Inflammatory macrophage (primary cell): ENCODE measurements around the gene TC2N.
"Not testable (repeated sequence)": the region's sequence is repeated elsewhere in the genome, so short reads cannot be mapped to it uniquely, and the experiment has no call there.

Experiments
- DNase-seq, 2 donors: peaks; one replicate each; pipeline ENCODE4 v3.0.0-alpha.2; 2020 to 2022

Gene TC2N

GRCh38 chr14:91830777-91831176 is 36.6 kb downstream of the TC2N start:
- DNase-seq = no peak

GRCh38 chr14:91829511-91829910 is 37.8 kb downstream of the TC2N start:
- DNase-seq = no peak

DNA sequence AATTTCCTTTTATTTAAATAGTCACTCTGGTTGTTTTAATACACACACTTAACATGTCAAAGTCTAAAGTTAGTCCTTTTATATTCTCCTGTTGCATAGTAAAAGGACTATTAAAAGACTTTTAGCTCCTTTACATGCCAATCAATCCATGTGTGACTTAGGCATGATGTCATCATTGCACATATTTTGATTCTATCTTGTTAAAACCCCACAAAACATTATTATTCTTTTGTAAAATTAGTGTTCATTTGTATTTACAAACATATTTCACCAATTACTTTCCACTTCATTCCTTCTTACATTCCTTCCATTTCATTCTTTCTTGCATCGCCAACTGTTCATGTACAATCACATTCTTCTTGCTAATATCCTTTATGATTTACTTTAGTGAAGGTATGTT is 39.6 kb downstream of the TC2N start:
- DNase-seq = no peak

DNA sequence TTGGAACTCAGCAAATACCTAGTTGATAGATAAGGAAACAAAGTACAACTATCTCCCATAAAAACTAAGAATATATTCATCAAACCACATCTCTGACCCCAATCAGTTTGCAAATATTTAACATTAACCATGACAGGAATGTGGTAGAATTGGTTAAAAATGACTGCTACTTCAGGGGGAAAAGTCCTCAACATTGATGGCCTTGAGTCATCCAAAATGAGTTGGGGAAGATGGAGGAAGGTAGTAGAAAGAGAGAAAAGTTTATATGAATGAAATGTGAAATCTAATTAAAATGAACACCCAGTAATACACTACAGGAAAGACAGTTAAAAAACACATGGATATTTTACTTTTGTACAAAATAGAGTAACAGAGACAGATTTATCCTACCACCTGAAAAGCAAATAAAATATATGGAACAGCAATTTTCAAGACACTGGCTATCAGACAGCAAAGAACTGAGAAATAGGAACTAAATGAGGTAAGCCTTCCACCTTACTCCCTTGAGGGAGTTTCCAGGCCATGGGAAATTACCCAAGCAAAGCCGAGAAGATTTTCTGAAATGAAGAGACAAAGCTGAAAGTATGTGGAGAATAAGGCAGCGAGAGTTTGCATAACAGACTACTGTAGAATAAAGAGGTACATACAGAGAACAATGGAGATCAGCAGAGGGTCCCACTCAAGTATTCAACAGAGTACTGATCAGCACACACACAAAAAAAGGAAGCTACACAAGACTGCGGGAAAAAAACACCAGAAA is 49.6 kb downstream of the TC2N start:
- DNase-seq = no peak

GRCh38 chr14:91814317-91814716 is 53.0 kb downstream of the TC2N start:
- no peak for DNase-seq

DNA sequence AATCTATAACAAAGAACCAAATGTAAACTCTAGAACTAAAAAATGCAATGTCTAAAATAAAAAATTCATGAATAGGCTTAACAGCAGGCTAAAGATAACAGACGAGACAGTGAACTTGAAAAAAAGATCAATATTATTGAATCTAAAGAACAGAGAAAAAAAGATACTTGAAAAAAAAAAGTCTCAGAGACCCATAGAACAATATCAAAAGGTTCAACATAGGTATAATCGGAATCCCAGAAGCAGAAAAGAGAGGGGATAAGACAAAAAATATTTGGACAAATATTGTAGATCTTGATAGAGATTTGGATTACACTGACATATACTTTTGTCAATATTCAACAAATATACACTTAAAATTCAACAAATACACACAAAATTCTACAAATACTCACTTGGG is 56.6 kb downstream of the TC2N start:
- no peak for DNase-seq

DNA sequence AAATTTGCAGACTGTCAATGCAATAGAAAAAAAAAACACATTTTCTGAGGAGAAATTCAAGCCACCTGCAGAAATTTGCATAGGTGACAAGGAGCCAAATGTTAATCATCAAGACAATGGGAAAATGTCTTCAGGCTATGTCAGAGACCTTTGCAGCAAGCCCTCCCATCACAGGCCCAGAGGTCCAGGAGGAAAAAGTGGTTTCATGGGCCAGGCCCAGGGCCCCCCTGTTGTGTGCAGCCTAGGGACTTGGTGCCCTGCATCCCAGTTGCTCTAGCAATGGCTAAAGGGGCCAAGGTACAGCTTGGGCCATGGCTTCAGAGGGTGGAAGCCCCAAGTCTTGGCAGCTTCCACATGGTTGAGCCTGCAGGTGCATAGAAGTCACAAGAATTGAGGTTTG is 60.6 kb downstream of the TC2N start:
- no peak for DNase-seq

- not testable (repeated sequence) for DNase-seq
Observed at GRCh38 chr14:91806094-91806493, 61.2 kb downstream of the TC2N start.

GRCh38 chr14:91805659-91806058 is 61.7 kb downstream of the TC2N start:
- no peak for DNase-seq

GRCh38 chr14:91801358-91801757 is 66.0 kb downstream of the TC2N start:
- DNase-seq = no peak

- DNase-seq = no peak
Observed at GRCh38 chr14:91796617-91797347, 70.6 kb downstream of the TC2N start.

GRCh38 chr14:91793704-91794103 is 73.6 kb downstream of the TC2N start:
- no peak for DNase-seq

GRCh38 chr14:91786188-91786587 is 81.1 kb downstream of the TC2N start:
- DNase-seq = no peak

GRCh38 chr14:91780452-91780851 is 86.9 kb downstream of the TC2N start:
- peak; percentile 25 to 40 for DNase-seq

- no peak for DNase-seq
Observed at GRCh38 chr14:91778217-91778616, 89.1 kb downstream of the TC2N start.

GRCh38 chr14:91774140-91775096 is 92.9 kb downstream of the TC2N start:
- DNase-seq = peak in 1 of 2 donors; percentile 20

DNA sequence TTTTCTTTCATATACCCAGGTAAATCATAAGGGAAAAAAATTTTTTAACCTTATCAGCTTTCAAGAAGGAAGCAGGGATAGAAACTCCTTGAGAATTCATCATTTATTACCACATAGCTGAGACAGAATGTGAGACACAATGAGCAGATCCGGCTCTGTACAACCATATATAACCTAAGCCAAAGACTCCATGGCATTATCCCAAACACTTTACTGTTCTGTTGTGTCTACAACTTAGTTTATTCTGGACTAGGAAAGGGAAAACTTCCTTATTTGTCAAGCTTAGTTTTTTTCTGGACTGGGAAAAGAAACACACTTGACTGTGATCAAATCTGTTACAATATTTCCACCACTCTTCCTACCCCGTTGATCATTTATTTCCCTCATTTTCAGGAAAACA is 97.2 kb downstream of the TC2N start:
- DNase-seq = no peak

GRCh38 chr14:91755570-91756295 is 111.6 kb downstream of the TC2N start:
- DNase-seq = no peak

- no peak for DNase-seq
Observed at GRCh38 chr14:91754819-91755218, 112.5 kb downstream of the TC2N start.

DNA sequence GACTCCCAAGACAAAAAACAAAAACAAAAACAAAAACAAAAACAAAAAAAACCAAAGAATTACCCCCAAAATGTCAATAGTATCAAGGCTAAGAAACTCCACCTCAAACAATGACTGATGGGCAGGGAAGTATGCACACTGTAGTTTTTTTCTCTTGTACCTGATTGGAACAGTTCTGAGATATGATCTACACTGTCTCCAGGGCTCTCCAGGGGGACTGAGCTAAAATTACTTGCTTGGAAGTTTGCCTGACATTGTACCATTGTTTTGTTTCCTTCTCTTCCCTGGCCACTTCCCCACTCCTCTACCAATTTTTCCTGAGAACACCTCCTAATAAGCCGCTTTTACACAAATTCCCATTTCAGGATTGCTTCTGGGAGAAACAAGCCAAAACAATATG is 113.2 kb downstream of the TC2N start:
- no peak for DNase-seq

DNA sequence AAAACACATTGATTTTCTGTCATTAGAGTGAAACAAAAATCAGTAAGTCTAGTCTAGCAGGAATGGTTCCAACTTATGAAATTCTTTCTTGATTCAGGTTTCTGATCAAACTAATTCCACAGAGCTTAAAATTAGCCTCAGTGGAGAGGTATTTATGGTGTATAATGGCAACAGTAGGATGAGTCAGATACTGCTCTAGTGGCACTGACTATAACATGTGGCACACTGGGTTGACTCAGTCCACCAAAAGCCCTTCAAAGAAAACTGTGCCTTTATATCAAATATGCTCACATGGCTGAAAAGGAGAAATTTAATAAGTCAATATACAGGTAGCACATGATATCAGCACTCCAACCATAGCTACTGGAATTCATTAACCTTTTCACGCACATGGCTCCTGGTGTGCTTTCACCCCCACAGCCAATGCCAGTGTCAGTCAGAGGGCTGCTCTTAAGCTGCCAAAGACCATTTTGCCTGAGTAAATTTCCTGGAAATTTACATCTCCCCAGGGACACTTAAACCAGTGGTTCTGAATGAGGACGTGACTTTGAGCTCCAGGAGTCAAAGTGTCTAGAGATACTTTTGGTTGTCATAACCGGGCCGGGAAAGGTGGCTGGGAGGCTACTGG is 113.7 kb downstream of the TC2N start:
- no peak for DNase-seq

- no peak for DNase-seq
Observed at GRCh38 chr14:91752961-91753360, 114.4 kb downstream of the TC2N start.
